ENCODE measurements around the gene PRR35.
A peak's percentile ranks its signal among the peaks of the same experiment; 100 is the strongest.

Gene PRR35

DNA sequence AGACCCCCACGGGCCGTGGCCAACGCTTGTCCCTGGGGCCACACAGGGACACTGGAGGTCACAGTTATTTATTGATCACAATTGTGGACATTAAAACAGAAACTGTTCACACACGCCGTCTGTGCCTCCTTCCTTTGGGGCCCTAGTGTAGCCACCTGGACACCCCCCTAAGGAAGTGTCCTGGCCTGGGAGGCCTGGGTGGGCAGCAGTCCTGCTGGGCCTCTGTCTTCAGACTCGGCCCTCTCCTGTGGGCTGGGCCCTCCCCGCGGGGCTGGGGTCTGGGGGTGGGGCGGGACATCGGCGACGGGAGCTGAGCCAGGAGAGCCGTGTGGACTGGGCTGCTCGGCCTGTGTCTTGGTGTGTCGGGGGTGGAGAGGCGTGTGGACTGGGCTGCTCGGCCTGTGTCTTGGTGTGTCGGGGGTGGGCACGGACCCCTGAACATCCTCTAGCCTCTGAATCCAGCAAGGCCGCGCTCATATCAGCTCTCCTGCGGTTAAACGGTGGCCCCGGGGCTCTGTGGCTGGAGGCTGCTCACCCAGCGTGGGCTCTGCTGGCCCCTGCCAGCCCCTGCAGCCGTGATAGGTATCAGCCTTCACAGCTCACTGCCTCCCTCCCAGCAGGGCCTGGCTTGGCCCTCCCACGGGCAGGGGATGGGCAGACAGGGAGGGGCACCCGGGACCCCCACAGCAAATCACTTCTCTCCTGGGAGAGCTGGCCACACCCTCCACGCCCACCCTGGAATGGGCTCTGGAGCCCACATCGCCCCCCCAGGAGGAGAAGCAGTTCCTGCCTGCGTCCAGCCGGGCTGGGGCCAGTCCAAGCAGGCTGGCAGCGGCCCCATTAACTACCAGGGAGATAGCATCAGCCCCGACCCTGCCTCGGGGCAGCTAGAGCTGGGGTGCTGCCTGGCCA lies 5.5 kb downstream of the PRR35 start:
- DNase-seq = no peak

DNA sequence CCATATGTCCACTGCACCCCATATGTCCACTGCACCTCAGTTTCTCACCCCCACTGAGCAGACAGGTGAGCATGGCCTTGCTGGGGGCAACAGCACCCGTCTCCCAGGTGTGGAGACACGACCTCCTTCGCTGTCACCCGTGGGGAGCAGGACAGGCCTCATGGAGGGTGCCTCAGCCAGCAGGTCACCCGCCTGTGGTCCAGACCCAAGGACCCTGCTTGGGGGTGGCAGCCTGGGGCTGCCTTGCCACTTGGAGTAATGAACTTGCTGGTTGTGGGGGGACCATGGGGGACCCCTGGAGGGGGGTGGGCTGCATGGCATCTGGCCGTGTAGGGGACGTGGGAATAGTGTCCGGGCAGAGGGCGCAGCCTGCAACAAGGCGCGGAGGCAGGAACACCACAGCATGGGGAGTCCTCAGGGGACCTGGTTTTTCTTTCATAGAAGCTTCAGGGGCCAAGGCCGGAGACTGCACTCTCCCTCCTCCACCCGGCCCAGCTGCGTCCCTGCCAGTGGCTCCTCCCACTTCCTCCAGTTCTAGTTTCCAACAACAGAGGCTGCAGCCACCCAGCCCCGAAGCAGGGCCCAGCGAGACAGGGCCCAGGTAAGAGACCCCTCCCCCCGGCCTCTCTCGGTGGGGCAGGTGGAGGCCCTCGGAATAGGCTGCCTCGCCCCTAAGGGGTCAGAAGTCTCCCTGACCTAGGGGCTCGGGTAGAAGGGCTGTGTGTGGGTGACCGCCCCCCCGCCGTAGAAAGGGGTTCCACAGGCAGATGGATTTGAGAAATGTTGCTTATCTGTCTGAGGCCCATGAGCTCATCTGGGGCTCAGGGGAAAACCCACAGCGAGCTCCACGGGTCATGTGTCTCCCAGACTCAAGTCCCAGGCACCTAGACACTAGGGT lies 6.5 kb downstream of the PRR35 start, which contains the start of gene NHLRC4:
TSS of gene NHLRC4 (plus strand) at position 531 of the 898 bp plus-strand sequence. CDS start 1,043 bp downstream, outside the sequence.
- peak; percentile 71 for DNase-seq

DNA sequence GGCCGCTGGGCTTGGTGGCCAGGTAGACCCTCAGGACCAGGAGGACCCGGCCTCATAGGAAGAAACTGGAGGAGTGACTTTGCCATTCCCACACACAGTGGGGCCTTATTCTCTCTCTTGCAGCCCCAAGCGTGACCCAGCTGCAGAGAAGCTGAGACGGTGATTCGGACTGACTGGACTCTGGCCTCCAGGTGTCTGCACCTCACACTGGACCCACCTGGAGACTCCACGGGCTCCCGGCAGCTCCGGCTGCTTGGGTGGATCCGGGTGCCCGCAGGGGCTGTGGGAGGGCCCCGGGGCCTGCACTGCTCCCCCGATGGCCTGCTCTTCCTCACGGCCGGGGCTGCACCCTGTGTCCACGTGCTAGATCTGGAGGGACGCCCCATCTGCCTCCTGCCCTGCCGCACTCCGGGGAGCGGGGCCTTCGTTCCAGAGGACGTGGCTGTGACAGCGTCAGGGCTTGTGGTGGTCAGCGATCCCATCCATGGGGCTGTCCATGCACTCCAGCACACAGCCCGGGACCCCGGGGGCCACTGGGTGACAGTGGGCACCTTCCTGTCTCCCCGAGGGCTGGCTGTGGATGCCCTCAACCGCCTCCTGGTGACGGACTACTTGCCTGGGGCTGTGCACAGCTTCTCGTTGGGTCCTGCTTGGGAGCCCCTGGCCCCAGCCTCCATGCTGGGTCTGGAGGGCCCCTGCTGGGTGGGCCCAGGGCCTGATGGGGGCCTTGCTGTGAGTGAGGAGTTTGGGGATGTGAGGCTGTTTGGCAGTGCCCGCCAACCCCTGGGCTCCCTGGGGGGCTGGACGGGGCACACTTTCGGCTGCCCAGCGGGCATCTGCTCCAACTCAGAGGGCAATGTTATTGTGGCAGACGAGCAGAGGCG lies 7.4 kb downstream of the PRR35 start:
- no peak for DNase-seq

DNA sequence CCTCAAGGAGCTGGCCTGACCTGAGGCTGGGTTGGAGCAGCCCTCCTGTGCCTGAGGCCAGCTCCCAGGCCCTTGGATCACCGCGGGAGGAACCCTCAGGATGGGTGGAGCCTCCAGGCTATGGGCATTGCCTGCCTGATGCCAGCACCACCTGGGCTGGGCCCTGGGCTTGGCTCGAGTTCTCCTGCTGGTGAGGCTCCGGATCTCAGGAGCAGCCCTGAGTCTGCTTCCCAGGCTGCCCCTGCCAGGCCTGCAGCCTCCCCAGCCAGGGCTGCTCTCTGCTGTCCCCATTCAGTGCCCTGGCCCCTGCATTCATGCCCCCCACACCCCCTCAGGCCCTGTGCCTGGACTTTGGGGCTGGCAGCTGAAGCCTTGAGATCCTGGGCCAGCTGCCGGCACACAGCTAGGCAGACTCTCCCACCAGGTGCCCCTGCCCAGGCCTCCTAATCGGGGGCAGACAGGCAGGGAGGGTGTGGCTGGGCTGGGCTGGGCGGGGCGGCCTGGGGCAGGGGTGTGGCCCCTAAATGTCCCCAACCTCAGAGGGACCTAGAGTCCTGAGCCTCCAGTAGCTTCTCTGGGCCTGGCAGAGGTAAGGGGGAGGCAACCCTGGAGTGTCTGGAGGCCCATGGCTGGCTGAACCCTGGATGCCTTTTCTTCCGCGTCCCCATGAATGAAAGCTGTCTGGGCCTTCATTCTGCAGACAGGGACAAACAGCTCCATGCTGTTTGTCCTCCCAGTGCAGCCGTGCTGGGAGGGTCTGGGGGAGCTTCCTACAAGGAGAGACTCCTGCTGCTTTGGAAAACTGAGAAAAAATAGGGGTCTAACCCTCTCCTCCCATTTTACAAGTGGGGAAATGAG lies 8.4 kb downstream of the PRR35 start:
- DNase-seq = no peak

DNA sequence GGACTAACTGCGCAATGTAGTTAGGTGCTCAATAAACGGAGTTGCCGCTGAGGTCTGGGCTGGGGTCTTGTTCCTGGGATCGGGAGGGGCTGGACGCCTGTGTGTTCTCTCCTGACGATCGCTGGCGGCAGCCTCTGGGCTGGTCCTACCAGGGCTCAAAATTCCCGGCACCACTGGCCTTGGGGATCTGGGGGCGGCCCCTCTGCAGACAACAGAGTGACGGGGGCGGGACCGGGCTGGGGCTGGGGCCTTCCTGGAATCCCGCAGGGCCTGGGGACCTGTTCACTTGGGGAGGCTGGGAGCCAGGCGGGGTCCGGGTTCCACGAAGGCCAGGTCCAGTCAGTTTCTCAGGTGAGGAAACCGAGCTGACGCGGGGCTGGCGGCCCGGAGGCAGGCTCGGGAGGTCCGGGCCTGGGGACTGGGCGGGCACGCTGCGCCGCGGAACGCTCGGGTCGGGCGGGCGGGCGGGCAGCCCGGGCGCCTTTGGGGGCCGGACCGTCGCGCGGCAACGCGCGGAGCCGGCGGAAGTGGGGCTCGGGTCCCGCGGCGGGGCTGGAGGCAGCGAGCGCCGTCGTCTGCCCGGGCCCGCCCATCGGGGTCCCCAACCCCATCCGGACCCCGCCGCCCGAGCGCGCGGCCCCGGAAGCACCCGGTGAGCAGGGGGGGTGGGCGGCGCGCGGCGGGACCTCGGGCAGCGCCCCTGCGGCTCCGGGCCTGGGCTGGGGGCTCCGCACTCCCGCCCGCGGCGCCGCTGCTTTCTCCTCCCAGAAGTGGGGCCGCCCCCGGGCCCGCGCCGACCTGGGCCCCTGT lies 9.5 kb downstream of the PRR35 start, which contains the start of gene PIGQ:
TSS of gene PIGQ (plus strand) at position 524 of the 810 bp plus-strand sequence. CDS start 4,107 bp downstream, outside the sequence.
- DNase-seq = peak; percentile 72

DNA sequence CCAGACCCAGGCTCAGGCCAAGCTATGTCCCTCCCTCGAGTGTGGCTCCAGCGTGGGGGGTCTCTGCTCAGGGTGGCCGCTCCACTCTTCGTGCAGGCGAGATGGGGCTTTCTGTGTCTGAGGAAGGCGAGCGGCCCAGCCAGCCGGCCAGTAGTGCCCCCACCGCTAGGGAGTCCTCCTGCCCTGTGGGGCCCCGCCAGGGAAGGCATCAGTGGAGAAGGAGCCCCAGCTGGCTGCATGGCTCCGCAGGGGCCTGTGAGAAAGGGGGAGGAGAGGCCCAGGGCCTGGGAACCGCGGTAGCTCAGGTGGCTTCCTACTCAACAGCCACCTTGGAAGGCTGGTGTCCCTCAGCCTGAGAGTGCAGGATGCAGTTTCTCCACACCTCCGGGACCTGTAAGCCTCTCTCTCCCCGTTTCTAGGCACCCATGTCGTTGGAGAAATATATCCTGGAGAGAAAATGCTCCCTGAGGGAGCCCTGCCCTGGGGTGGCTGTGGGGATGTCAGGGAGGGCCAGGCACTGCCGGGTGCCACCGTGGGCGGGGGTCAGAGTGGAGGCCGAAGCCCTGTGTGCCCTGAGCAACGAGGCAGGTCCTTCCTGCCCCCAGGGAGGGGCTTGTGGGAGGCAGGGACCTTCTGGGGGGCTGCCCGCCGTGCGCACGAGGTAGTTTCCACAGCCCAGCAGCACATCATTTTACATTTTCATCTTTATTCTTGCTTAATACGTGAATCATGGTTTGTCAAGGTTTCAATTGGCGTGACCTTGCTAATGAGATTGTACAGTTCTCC lies 12.9 kb downstream of the PRR35 start:
- no peak for DNase-seq

DNA sequence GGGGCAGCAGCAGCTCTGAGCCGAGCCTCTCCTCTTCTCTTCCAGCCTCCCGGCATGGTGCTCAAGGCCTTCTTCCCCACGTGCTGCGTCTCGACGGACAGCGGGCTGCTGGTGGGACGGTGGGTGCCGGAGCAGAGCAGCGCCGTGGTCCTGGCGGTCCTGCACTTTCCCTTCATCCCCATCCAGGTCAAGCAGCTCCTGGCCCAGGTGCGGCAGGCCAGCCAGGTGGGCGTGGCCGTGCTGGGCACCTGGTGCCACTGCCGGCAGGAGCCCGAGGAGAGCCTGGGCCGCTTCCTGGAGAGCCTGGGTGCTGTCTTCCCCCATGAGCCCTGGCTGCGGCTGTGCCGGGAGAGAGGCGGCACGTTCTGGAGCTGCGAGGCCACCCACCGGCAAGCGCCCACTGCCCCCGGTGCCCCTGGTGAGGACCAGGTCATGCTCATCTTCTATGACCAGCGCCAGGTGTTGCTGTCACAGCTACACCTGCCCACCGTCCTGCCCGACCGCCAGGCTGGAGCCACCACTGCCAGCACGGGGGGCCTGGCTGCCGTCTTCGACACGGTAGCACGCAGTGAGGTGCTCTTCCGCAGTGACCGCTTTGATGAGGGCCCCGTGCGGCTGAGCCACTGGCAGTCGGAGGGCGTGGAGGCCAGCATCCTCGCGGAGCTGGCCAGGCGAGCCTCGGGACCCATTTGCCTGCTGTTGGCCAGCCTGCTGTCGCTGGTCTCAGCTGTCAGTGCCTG lies 14.0 kb downstream of the PRR35 start:
- DNase-seq = no peak

DNA sequence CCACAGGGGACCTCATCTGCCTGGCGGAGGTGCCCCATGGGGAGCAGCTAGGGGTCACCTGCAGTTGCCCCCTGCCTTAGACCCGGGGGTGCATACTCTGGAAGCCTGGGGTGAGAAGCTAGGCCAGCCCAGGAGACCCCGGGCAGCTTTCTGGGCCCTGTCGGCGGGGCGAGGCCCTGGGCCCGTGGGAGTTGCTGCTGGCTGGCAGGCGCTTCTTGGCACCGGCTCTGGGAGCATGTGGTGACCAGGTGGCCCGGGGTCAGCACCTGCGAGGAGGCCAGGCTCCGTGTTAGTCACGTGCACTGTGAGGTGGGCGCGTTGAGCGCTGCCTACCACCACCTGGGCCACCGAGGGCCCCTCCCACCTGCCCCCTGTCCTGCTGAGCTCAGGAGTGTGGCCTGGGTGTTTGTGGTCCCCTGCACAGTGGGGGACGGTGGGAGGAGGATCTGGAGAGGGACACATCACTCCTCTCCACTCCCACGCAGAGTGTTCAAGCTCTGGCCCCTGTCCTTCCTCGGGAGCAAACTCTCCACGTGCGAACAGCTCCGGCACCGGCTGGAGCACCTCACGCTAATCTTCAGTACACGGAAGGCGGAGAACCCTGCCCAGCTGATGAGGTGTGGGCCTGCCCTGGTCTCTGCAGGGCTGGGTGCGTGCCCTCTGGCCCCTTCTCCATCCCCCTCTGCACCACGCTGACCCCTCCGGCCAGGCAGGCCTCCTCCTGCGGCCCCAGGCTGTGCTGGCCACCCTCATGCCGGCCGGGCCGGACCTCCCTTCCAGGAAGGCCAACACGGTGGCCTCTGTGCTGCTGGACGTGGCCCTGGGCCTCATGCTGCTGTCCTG lies 15.4 kb downstream of the PRR35 start:
- no peak for DNase-seq

DNA sequence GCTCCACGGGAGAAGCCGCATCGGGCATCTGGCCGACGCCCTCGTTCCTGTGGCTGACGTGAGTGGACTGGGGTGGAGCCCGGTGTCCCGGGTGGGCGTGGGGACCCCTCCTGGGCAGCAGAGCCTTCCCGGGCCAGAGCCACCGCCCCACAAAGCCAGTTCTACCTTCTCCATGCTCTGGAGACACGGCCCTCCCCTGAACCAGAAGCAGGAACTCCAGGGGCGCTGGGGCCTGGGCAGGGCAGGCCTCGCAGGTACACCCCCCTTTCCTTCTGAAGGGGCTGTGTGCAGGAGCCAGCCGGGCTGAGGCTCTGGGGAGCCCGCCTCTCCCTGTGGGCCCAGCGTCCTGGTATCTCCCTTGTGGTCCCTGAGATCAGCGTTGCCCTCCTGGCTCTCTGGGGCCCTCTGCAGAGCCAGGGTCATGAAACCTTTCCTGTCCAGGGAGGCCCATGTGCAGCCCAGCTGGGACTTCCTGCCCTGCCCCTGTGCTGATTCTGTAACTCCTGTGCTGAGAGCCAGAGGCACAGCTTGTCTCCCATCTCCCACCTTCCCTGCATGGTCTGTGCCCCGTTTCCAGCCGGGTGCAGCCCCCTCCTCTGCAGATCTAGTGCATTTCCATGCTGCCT lies 16.1 kb downstream of the PRR35 start:
- DNase-seq = no peak

DNA sequence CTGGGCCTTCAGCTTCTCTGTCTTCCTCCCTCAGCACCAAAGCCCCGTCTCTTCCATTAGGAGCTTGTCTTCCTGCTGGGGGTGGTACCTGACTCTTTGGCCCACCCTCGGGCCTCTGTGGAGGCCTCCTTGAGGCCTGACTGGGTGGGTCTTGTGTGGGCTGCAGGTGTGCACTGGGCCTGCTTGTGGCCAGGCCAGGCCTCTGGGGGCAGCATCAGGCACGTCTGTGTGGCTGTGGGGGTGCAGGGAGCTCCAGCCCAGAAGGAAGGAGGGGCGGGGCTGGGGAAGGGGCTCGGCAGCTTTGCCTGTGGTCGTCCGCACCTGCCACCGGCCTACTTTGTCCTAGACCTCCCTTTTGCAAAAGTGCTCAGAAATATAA lies 16.6 kb downstream of the PRR35 start:
- DNase-seq = no peak

DNA sequence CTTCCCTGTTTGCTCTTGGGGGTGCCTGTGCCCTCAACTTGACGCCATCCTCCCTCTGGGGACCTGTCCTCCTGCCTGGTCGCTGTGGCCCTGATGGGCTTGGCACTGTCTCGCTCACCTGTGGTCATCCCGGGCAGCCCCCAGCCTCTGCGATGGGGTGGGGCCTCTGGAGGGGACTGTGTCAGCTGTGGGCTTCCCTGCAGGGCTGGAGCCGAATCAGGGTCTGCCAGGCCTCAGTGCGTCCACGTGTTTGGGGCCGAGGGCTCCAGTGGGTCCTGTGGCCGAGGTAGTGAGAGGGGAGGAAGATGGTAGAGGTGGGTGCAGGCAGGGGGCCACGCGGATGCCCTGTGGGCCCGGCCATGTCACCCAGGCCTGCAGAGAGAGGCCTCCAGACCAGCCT lies 17.6 kb downstream of the PRR35 start:
- no peak for DNase-seq

DNA sequence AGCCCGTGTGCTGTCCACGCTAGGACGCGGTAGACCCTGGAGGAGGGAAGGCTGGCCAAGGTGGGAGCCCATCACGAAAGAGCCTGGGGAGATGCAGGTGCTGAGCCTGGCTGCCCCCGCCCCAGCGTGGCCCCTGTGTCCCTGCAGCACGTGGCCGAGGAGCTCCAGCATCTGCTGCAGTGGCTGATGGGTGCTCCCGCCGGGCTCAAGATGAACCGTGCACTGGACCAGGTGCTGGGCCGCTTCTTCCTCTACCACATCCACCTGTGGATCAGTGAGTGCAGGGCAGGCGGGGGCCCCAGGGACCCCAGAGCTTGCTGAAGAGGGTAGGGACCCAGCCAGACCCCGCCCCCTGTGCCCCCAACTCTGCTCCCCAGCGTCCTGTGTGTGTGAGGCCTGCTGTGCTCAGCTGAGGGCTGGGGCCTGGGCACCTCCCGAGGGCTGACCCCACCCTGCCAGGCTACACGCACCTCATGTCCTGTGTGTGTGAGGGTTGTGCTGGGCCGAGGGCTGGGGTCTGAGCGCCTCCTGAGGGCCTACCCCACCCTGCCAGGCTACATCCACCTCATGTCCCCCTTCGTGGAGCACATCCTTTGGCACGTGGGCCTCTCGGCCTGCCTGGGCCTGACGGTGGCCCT lies 18.2 kb downstream of the PRR35 start:
- no peak for DNase-seq

DNA sequence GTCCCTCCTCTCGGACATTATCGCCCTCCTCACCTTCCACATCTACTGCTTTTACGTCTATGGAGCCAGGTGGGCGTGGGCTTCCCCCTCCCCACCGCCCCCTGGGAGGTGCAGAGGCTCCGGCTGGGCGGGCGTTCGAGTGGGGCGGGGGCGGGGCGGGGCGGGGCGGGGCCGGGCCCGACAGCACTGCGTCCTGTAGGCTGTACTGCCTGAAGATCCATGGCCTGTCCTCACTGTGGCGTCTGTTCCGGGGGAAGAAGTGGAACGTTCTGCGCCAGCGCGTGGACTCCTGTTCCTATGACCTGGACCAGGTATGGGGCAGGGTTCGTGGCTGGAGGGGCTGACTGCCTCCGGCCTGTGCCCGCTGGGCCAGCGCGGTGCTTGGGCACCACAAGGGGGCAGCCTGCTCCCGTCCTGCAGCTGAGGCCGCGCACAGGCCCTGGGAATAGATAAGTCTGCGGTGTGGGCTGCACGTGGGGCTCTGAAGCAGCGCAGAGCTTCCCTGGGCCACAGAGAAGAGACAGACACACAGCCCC lies 18.7 kb downstream of the PRR35 start:
- peak; percentile 79 for DNase-seq

DNA sequence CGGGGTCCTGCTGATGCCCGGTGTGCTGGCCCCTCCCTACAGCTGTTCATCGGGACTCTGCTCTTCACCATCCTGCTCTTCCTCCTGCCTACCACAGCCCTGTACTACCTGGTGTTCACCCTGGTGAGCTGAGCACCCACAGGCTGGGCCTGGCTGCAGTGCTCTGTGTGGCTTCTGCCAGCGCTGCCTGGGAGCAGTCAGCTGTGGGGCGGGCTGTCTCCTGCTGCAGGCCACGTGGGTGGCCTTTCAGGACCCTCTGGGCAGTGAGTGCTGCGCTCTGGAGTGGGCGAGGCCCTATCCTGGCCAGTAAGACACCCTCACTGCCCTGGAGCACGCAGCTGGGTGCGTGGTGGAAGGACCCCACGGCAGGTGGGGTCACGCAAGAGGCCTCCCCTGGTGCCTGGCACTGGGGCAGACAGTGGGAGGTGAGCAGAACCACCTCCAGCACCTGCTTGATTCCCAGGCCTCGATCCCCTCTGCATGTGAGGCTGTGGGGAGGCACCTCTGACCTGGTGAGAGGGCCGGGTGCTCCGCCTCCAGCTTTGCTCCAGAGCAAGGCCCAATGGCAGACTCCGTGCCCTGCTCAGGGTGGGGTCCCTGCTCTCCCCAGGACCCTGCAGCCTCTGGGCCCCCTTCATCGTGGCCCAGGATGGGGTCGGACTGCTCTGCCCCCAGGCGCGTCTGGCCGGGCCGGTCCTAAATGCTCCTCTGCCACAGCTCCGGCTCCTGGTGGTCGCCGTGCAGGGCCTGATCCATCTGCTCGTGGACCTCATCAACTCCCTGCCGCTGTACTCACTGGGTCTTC lies 20.1 kb downstream of the PRR35 start:
- no peak for DNase-seq

DNA sequence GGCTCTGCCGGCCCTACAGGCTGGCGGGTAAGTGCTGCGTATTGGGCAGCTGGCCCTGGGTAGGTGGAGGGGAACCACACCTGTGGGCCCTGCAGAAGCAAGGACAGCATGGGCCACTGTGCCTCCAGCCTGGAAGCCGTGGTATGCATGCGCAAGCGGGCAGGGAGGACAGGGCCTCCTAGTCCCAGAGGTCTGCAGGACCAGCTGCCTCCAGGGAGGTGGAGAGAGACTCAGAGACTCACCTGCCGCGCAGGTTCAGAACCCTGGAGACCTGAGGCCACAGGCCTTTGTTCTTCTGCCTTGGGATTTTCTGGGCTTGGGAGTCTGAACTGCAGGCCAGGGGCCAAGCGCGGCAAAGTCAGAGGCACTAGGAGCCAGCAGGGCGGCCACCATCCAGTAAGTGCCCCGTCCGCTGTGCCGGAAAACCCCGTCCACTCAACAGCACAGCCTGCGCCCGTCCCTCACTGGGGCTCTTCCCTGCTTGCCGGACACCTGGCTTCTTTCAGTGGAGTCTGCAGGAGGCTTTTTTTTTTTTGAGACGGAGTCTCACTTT lies 20.8 kb downstream of the PRR35 start:
- no peak for DNase-seq

DNA sequence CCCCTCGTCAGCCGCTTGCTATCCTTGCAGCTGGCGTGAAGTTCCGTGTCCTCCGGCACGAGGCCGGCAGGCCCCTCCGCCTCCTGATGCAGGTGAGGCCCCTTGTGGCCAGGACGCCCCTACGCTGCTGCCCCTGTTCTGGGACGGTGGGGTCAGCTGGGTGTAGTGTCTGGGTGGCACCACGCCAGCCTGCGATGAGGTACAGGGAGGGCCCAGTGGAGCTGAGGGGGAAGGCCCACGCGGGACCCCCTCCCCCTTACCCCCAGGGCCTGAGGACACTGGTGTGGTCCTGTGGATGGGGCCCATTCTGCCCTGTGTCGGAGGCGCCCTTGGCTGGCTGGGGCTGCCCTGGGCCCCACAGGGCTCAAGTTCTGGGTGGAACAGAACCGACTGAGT lies 22.0 kb downstream of the PRR35 start:
- no peak for DNase-seq

Measured in activated CD4-positive, alpha-beta T cell treated with anti-CD3 and anti-CD28 coated beads for 48 hours (primary cell).